KOPT-K1 (cell line): ENCODE data around the gene LRIG1.
"Not testable (repeated sequence)": the region's sequence is repeated elsewhere in the genome, so short reads cannot be mapped to it uniquely, and the experiment has no call there.

Experiments
- H3K27ac ChIP-seq: fragments of 200-600 bp; sonication (generic); 2 replicates; pipeline ENCODE4 v1.5.1; 2016; ENCODE audit warnings: antibody characterized with exemption, mild to moderate bottlenecking, low read depth, low read length; ENCODE audit not compliant: poor library complexity, severe bottlenecking
- H3K36me3 ChIP-seq: fragments of 200-600 bp; sonication (generic); 2 replicates; pipeline ENCODE4 v1.5.1; 2017; ENCODE audit warnings: antibody characterized with exemption, mild to moderate bottlenecking, low read length, moderate library complexity; ENCODE audit not compliant: insufficient read depth
- H3K9me3 ChIP-seq: fragments of 200-600 bp; sonication (generic); 2 replicates; pipeline ENCODE4 v1.5.1; 2017; ENCODE audit warnings: antibody characterized with exemption, low read length, mild to moderate bottlenecking; ENCODE audit not compliant: insufficient read depth, poor library complexity, severe bottlenecking

The LRIG1 gene

GRCh38 chr3:66423791-66424190, 77.0 kb downstream of the LRIG1 start:
- H3K9me3 ChIP-seq: peaks cover 28% of the 10 kb centered on the region
- H3K27ac ChIP-seq: no peak overlapping the region
- no peaks in the 10 kb centered on the region for H3K36me3 ChIP-seq

- not testable (repeated sequence) for H3K27ac ChIP-seq, H3K36me3 ChIP-seq
- H3K9me3 ChIP-seq: peaks cover 28% of the 10 kb centered on the region
These were observed 78.9 kb downstream of the LRIG1 start for GRCh38 chr3:66421893-66422292.

GRCh38 chr3:66421144-66421543, 79.7 kb downstream of the LRIG1 start:
- H3K9me3 ChIP-seq: peaks cover 28% of the 10 kb centered on the region
- not testable (repeated sequence) for H3K27ac ChIP-seq, H3K36me3 ChIP-seq

GRCh38 chr3:66419036-66419435, 81.8 kb downstream of the LRIG1 start:
- Histone ChIP-seq H3K9me3 (peaks cover 28% of the 10 kb centered on the region), H3K36me3 (no peaks in the 10 kb centered on the region), H3K27ac (no peak overlapping the region)

- Histone ChIP-seq H3K9me3 (peaks cover 28% of the 10 kb centered on the region), H3K36me3 (no peaks in the 10 kb centered on the region), H3K27ac (no peak overlapping the region)
These were observed 82.3 kb downstream of the LRIG1 start for GRCh38 chr3:66418475-66418931.

- no peak overlapping the region for H3K27ac ChIP-seq
- H3K36me3 ChIP-seq: no peaks in the 10 kb centered on the region
- H3K9me3 ChIP-seq: peaks cover 17% of the 10 kb centered on the region
These were observed 84.1 kb downstream of the LRIG1 start for GRCh38 chr3:66416556-66417304.

- Histone ChIP-seq H3K9me3 (peaks cover 9% of the 10 kb centered on the region), H3K27ac (no peak overlapping the region), H3K36me3 (no peaks in the 10 kb centered on the region)
These were observed 84.9 kb downstream of the LRIG1 start for GRCh38 chr3:66415867-66416428.

- Histone ChIP-seq H3K27ac (no peak overlapping the region), H3K36me3 (no peaks in the 10 kb centered on the region), H3K9me3 (peaks cover 3% of the 10 kb centered on the region)
These were observed 86.0 kb downstream of the LRIG1 start for GRCh38 chr3:66414846-66415245.

GRCh38 chr3:66413151-66413751, 87.6 kb downstream of the LRIG1 start:
- Histone ChIP-seq H3K36me3 (no peaks in the 10 kb centered on the region), H3K27ac (no peak overlapping the region), H3K9me3 (no peaks in the 10 kb centered on the region)

- no peak overlapping the region for H3K27ac ChIP-seq
- H3K36me3 ChIP-seq: no peaks in the 10 kb centered on the region
- H3K9me3 ChIP-seq: no peaks in the 10 kb centered on the region
These were observed 88.6 kb downstream of the LRIG1 start for GRCh38 chr3:66411961-66412887.

- no peak overlapping the region for H3K27ac ChIP-seq
- H3K36me3 ChIP-seq: no peaks in the 10 kb centered on the region
- no peaks in the 10 kb centered on the region for H3K9me3 ChIP-seq
These were observed 89.3 kb downstream of the LRIG1 start for GRCh38 chr3:66411474-66411873.

- no peak overlapping the region for H3K27ac ChIP-seq
- no peaks in the 10 kb centered on the region for H3K36me3 ChIP-seq
- no peaks in the 10 kb centered on the region for H3K9me3 ChIP-seq
These were observed 89.8 kb downstream of the LRIG1 start for GRCh38 chr3:66410976-66411375.

- H3K9me3 ChIP-seq: no peaks in the 10 kb centered on the region
- no peaks in the 10 kb centered on the region for H3K36me3 ChIP-seq
- H3K27ac ChIP-seq: no peak overlapping the region
These were observed 90.8 kb downstream of the LRIG1 start for GRCh38 chr3:66409771-66410754.

GRCh38 chr3:66407611-66408218, 93.1 kb downstream of the LRIG1 start:
- Histone ChIP-seq H3K36me3 (no peaks in the 10 kb centered on the region), H3K27ac (no peak overlapping the region), H3K9me3 (no peaks in the 10 kb centered on the region)
